Hematopoietic multipotent progenitor cell treated with erythropoietin and hydrocortisone succinate and interleukin-3 and kit ligand, for 4 days (in vitro differentiated cells): ENCODE measurements around the gene TMEFF1.
A peak's percentile ranks its signal among the peaks of the same experiment; 100 is the strongest.
"Not testable (repeated sequence)": the region's sequence is repeated elsewhere in the genome, so short reads cannot be mapped to it uniquely, and the experiment has no call there.

Experiments used
- DNase-seq: peaks from one replicate; pipeline ENCODE4 v3.0.0-alpha.2; 2015

Gene TMEFF1, protein sequence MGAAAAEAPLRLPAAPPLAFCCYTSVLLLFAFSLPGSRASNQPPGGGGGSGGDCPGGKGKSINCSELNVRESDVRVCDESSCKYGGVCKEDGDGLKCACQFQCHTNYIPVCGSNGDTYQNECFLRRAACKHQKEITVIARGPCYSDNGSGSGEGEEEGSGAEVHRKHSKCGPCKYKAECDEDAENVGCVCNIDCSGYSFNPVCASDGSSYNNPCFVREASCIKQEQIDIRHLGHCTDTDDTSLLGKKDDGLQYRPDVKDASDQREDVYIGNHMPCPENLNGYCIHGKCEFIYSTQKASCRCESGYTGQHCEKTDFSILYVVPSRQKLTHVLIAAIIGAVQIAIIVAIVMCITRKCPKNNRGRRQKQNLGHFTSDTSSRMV

DNA sequence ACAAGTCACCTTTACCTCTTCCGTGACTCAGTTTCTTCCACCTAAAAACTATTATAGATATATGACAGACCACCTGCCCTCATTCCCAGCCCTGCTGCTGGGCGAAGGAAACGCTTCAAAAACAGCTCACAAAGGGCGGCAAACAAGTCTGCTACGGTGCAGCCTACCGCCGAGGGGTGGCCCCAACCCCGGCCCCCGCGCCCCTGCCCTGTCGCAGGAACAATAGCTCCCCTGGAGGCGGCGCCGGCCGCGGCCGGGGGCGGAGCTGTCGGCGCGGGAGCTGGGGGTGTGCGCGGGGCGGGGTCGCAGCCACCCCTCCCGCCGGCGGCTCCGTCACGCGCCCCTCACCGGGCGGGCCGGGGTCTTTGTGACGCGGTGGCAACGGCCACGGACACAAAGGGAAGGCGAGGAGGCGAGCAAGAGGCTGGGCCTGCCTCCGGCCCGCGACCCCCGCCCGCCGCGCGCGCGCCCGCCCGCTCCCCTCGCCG, at the start of gene TMEFF1:
TSS of gene TMEFF1 (plus strand) at position 362 of the 488 bp plus-strand sequence. CDS start 396 bp downstream, outside the sequence.
- DNase-seq = peak; percentile 75

DNA sequence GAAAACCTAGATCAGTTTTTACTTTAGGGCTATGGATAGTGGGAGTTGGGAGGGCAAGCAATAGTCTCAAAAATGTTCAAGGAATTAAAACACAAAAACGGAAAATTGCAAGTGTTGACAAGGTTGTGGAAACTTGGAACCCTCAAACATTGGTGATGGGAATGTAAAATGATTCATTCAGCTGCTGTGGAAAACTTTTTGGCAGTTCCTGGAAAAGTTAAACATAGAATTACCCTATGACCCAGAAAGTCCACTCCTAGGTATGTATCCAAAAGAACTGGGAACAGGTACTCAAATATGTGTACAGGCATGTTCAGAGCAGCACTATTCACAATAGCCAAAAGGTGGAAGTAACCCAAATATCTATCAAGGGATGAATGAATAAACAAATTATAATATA, 47.2 kb upstream of the TMEFF1 start:
- DNase-seq = no peak

DNA sequence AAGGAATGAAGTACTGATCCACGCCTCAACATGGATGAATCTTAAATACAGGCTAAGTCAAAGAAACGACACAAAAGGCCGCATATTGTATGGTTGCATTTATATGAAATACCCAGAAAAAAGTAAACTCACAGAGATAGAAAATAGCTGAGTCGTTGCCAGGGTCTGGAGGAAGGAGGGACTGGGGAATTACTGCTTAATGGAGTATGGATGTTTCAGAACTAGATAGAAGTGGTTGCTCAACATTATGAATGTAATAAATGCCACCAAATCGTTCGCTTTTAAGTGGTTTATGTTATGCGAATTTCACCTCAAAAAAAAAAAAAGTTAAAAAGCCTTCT, 46.8 kb upstream of the TMEFF1 start:
- DNase-seq = peak; percentile 46

DNA sequence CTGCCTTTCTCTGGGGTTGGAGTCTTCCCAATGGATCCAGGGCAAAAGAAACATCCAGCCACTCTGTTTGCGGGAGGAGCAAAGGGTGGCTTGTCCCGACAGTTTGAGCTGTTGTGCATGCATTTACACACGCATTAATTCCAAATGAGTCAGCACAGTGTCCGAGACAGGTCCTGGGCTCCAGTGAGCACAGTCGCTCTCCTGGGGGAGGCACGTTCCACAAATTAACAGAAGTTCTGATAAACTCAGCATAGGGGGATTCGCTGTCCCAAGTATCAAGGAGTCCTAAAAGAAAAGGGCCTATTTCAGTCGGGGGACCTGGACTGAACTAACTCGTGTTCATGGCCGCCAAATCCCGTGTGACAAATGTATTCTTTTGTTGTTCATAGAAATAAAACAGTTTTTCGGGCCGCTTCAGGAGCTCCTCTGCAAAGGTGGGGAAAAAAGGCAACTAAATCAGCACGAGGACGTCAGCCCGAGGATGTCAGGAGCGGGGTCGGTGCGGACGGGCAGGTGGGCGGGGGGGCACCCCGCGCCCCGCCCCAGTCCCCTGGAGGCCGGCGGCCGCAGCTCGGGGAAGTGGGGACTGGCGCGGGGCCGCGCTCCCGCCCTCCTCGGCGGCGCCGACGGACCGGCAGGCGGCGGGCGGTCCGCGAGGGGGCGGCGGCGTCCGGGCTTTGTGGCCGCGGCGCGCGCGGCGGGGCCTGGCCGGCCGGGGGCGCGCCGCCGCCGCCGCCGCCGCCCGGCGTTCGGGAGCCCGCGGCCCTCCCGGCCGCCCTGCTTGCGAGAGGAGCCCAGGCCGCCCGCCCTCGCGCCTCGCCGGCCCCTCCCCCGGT, 46.2 kb upstream of the TMEFF1 start, which contains the start of gene MSANTD3:
TSS of gene MSANTD3 (plus strand) at position 614 of the 836 bp plus-strand sequence. CDS start 14,796 bp downstream, outside the sequence.
- peak; percentile 82 for DNase-seq

DNA sequence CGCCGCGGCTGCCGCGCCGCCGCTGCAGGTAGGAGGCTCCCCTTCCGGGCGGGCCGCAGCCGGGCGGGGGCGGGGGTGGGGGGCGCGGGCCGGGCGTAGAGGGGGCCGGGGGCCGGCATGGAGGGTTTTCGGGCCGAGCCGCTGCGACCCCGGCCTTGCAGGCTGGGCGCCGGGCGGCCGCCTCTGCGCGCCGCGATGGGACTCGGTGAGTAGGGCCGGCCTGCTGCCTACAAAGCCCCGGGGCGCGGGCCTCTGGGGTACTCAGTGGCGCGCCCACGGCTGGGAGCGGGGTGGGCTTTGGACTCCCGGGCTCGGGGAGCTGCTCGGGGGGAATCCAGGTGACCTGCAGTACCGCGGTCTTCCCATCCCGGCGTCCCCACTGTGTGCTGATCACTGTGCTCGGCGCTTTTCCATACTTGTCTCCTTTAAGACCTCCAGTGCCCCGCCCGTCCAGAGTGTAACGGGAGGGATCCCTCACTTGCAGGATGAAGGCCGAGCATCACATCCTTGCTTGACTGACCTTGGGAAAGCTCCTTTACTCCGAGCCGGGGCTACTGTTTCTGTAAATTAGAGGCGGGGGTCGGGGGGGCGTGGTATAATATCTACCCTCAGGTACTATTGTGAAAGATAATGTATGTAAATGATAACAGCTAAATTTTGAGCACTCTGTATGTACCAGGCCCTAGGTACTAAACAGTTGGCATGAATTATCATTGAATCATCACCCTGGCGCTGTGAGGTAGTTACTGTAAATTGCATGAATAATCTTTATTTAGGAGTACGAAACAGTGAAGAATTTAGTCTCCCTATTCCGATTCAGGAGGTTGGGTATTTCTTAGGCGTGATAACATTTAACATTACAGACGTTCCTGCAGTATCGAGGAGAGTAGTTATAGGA, 45.3 kb upstream of the TMEFF1 start:
- DNase-seq = peak; percentile 75

DNA sequence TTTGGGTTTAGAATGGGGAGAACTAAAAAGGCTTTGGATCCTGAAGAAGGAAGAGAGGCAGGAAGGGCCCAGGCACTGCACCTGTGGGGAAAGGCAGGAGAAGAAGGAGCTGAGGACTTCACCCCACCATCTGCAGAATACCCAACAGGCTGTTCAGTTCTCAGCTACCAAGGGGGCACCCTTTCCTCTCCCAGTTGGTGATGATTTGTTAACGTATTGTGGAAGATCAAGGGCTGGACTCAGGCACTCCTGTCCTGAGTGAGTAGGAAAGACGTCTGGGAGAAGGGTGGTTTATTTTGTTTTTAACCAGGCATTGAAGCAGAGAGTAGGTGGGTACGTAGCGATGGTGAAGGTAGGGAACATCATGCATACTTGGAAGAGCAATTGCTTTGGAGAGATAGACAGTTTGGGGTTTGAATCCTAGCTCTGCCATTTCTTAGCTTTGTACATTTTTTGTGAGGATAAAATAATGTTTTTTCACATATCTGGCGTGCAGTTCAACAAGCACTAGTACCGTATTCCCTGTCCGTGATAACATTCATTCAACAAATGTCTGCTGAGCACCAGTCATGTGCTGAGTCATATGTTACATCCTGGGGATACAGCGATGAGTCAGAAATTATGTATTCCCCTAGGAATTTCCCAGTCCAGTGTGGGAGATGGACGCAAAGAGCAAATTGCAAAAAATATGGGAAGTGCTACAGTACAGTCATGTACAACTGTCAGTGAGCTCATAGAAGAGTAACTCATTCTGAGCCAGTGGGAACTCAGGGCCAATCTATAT, 43.9 kb upstream of the TMEFF1 start:
- no peak for DNase-seq

DNA sequence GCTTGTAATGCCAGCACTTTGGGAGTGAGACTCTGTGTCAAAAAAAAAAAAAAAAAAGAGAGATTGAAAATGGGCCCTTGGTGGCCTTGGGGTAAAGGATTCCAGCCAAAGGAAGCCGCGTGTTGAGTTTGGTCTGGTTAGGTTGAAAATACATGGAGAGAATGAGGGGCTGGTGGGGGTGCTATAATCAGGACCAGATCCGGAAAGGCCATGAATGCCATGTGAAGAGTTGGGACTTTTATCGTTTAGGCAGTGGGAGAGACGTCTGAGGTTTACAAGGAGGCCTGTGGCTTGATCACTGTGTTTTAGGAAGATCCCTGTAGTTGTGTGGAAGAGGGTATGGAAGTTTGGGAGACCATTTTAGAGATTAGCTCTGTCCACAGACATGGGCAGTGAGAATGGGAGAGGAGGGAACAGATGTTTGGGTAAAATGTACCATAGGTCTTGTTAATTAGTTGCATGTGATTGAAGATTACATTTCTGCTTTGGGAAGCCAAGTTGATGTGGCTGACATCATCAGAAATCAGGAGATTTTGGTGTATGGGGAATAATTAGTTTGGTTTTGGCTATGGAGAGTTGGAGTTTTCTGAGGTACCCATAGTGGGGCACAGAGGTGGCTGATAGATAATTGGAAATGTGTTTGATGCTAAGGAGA, 42.5 kb upstream of the TMEFF1 start:
- no peak for DNase-seq

DNA sequence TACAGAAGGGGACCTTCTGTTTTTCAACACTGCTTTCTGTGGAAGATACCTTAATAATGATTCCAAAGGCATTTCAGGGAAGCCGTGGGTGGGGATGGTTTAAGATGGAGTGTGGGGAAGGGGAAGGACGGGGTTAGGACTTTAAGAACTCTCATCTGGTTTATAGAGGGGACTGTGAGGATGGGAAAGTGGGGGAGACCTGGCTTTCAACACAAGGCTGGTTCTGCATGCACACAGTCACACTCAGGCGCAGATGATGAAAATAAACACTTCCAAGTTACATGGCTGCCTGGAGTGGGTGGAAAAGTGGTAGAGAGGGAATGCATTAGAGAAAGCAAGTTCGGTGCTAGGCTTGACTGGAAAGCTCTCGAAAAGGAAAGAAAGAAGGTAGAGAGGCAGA, 41.1 kb upstream of the TMEFF1 start:
- no peak for DNase-seq

DNA sequence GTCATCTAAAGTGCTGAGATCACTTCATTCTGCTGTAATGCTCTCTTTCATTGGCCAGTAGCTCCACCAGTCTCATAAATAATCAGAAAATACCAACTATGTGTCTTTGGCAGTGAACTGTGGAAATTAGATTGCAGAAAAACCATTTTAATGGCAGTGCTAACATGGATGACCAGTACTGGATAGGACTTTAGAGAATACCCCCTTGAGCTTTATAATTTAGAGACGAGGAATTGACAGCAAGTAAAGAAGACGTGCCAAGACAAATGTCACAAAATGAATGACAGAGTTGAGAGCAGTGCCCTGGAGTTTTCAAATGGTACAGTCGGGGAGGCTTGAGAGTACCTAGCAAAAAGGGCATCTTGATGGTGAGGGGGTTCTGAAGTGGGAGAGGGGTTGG, 40.2 kb upstream of the TMEFF1 start:
- DNase-seq = no peak

DNA sequence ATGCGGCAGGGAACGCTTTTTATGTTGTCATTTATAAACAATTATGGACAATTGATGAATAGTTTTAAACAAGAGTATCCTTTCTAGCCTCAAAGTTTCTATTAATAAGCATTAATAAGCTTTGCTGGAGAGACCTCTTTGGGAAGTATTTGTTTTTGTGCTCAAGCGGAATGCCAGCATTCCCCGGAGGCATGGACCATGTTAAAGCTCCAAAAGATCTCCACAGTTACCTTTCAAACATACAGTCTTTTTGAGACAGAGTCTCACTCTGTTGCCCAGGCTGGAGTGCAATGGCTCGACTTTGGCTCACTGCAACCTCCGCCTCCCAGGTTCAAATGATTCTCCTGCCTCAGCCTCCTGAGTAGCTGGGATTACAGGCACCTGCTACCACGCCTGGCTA, 36.4 kb upstream of the TMEFF1 start:
- DNase-seq = no peak

DNA sequence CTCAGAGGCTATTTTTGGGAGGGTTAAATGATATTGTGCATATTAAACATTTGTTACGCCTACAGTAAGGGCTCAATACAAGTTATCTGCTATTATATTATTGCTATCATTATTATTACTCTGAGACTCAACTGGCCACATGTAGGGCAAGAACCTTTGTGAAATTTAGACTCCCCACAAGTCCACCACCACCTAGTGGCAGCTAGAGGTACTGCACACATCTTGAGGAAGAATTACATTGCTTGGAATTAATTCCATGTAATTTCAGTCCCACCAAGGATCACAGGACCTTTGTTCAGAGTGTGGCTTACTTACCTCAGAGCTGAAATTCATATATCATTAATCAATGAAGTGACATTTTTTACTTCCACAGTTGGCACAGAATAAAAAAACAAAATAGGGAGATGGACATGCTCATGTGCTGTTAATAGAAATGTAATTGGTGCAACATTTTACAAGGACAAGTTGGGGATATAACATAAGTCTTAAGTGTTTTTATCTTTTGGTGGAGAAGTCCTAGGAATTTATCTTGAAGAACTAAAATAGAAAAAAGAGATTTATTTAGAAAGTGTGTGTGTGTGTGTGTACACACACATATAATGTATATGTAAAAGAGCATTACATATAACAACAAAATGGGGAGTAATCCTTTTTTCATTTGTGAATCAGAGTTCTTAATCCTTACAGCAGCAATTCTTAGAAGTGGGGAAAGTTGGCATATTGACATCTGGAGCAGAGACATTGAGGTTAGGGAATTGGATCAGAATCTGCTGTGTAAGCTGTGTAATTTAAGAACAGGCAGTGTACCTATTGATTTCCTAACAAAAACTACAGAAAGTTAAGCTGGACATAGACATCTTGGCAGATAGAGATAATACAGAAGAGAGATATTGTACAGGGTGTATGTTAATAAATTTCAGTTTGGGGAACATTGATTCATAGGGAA, 34.8 kb upstream of the TMEFF1 start:
- DNase-seq = peak; percentile 87

DNA sequence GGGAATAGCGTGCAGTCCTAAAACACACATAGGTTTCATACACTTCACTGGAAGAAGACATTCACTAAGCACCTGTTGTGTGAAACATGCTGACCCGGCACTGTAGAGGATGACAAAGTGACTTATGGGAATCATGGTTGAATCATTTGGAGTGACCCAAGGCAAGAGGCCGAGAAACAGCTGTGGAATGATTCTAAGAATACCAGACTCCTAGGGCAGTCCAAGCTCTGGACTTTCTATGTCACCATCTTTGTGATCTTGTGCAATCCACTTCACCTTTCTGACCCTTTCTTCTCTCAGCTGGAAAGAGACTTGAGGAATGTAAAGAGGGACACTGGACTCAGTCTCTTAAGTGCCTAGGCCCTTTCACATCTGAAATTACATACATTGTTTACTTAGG, 32.9 kb upstream of the TMEFF1 start:
- no peak for DNase-seq

DNA sequence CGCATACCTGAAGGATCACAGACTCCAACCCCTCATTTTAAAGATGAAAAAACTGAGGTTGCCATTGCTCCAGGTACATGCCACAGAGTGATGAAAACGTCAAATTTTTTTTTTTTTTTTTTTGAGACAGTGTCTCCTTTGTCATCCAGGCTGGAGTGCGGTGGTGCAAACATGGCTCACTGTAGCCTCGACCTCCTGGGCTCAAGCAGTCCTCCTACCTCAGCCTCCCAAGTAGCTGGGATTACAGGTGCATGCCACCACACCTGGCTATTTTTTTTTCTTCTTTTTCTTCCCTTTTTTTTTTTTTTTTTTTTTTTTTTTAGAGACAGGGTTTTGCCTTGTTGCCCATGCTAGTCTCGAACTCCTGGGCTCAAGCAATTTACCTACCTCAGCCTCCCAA, 32.5 kb upstream of the TMEFF1 start:
- not testable (repeated sequence) for DNase-seq

DNA sequence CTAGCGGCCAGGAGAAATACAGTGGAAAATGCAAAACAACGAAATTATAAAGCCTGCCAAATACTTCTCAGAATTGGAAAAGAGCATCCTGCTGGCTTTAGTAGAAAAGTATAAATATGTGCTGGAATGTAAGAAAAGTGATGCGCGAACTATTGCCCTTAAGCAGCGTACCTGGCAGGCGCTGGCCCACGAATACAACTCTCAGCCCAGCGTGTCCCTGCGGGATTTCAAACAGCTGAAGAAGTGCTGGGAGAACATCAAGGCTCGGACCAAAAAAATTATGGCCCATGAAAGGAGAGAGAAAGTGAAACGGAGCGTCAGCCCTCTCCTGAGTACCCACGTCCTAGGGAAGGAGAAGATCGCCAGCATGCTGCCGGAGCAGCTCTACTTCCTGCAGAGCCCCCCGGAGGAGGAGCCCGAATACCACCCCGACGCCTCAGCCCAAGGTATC, 31.0 kb upstream of the TMEFF1 start:
- no peak for DNase-seq

DNA sequence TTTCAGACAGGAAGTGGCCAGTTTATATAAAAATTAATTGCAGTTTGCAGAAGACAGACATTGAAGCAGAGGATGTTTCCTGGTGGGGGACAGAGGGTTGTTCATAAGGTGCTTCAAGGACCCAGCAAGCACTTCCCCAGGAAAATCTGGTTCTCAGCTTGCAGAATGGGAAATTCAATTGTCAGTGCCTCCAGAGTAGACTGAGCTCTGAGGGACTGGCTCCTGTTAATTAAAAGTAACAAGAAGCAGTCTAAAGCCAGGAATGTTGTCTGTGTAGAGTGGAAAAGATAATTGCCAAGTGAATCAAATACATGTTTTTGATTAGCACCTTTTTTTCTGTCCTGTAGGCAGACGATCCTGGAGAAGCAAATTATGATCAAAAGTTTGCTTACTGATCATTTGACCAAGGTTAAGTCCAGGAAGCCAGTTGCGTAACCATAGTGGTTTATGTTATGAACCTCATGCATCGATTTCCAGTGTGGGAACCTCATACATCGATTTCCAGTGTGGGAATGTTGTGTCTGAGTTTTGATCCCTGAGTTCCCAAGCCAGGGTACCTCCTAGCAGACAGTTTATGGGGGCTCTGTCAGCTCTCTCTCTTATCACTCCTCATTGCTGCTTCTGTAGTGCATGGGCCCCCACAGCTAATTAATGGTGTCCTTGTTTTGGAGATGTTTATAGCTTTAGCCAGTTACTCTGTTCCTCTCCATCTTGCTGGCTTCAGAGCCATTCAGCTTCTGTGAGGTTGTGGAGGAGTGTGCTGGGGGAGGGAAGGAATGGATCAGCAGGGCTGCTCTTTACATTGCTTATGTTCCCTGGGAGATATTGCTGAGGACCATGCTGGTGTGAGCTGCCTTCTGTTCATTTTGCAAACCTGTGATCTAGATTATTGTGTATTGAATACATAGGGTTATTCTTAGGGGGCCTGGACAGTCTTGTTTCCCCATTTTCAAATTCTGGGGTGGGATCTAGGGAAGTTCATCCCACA, 28.9 kb upstream of the TMEFF1 start:
- DNase-seq = no peak

DNA sequence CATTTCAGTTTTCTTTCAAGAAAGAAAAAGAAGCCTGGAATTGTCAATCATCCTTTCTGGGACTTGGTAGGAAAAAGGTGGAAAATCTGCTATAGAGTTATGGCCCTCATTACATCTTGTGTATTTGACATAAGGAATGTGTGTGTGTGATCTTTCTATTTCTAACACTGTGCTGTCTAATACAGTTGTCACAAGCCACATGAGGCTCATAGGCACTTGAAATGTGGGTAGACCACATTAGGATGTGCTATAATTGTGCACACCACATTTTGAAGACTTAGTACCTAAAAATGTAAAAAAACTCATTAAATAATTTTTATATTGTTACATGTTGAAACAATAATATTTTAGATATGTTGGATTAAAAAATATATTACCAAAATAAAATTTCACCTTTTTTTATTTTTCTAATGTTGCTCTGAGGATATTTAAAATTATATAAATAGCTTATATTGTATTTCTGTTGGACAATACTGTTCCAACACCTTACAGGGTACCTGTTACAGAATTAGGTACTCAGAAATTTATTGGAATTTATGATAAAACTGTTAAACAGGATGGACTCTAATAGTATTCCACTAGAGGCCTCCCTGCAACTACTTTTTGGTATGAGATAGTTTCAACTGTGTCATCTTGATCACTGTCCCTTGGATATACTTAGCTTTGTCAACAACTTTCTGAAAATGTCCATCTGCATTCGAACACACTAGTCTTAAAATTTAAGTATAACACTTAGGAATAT, 27.6 kb upstream of the TMEFF1 start:
- no peak for DNase-seq

DNA sequence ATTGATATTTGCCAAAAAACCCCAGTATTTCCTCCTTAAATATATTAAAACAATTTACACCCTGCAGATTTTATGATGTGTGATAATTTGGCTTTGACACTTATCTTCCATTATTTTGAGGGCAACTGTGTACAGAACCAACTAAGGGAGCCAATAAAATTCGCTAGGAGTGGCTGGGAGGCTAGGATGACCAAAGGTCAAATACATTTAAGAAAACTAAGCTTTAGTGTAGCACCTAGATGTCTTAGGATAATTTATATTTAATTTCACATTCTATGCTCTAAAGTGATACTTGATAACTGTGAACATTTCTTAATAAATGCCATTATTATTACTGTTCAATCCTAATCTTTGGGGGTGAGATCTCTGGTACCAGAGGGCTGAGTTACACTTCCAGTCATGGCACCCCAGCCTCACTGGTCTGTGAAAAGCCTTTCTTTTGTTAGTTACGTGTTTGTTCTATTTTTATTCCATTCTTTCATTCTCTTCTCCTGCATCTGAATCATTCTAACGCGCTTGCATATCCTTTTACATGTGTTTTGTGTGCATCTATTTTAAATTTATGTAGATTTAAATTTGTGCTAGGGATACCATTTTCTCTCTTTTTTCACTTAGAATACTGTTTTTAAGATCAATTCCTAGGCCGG, 26.9 kb upstream of the TMEFF1 start:
- no peak for DNase-seq

DNA sequence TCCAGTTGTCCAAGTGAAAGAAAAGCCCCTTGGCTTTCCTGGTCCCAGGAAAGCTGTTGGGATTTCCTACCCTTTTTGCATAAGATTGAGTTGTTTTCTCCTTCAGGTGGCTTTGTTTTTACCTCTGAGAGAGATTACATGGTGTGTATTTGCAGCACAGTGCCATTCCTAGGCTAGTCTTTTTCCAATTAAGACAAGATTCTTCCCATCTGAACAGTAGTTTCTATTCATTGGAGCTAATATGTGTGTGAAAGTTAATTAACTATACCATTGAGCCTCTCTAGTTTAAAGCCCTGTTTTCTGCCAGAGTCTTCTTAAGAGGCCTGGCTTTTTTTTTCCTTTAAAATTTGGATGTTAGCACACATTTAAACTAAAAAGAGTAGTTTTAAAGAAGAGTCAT, 25.9 kb upstream of the TMEFF1 start:
- no peak for DNase-seq
